ENCODE data around the gene FOXP1. TPM values are rescaled to one million over a fixed set of nuclear protein-coding genes. Genes with fewer than 3 reads are reported as not detected.
A peak's percentile ranks its signal among the peaks of the same experiment; 100 is the strongest.

FOXP1 gene
- total and polyA plus RNA-seq, 9 of the 15 experiments (the other 6 are each of a cell fraction or from before 2014, with no cell fraction given), result 7.7 to 34.5 (median 13.7) TPM

DNA sequence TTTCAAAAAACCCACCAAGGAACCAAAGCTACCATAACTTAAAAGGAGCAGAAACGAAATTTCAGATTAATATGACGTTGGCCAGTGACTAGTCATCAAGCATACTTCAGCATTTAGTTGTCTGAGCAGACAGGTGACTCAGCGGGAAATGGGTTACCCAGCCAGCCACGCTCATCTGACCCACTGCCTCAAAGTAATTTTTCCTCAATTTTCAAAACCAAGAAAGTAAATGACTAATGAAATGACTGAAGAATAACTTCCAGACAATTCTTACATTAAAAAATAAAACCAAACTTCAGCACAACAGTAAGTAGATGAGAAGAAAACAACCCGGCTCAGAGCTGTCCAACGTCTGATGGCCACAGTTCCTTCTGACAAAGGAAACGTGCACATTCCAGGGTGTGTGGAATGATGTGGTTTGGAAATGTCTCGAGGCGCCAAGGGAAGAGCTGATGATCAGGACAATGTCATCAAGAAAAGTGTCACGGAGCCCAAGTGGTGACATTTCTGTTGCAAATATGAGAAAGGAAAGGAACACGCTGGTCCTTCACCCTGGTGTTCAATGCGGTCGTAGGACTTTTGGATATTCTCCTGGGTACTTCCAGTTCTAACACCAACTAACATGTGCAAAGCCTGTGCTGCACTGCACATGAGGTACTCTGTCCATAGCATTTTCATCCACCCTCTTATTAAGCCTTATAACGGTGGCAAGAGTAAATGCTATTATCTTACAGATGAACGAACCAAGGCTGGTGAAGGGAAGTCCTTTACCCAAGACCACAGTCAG is 79.1 kb downstream of the FOXP1 start (continued):
- TF ChIP-seq, protein P1, sequence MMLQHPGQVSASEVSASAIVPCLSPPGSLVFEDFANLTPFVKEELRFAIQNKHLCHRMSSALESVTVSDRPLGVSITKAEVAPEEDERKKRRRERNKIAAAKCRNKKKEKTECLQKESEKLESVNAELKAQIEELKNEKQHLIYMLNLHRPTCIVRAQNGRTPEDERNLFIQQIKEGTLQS (IDR thresholded peaks at IDR 0.05), result peak; percentile 72
- TF ChIP-seq, protein P1 (CRISPR knock-in tag; conservative IDR thresholded peaks at IDR 0.05), result no peak
- no peak for TF ChIP-seq ZNF431 (CRISPR knock-in tag; IDR thresholded peaks at IDR 0.05)
- no peak for TF ChIP-seq SUPT5H (IDR thresholded peaks at IDR 0.05)
- TF ChIP-seq DPF2 (IDR thresholded peaks at IDR 0.05), result peak; percentile 61
- no peak for TF ChIP-seq ZNF146 (CRISPR knock-in tag; IDR thresholded peaks at IDR 0.05; ENCODE audit: unreplicated experiment)
- TF ChIP-seq, protein P2, sequence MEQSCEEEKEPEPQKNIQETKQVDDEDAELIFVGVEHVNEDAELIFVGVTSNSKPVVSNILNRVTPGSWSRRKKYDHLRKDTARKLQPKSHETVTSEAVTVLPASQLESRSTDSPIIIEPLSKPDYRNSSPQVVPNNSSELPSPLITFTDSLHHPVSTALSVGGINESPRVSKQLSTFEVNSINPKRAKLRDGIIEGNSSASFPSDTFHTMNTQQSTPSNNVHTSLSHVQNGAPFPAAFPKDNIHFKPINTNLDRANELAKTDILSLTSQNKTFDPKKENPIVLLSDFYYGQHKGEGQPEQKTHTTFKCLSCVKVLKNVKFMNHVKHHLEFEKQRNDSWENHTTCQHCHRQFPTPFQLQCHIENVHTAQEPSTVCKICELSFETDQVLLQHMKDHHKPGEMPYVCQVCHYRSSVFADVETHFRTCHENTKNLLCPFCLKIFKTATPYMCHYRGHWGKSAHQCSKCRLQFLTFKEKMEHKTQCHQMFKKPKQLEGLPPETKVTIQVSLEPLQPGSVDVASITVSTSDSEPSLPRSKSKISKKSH (CRISPR knock-in tag; IDR thresholded peaks at IDR 0.05), result no peak
- TF ChIP-seq BACH1 (tag; IDR thresholded peaks at IDR 0.05), result peak; percentile 58; the same call in 1 of the 2 replicates
- no peak for TF ChIP-seq THRAP3 (IDR thresholded peaks at IDR 0.05; ENCODE audit: borderline replicate concordance)
- TF ChIP-seq JUND (IDR thresholded peaks at IDR 0.05; ENCODE audit: borderline replicate concordance, low read depth, low read length), result peak; percentile 49; the same call in 1 of the 2 replicates
- 0 out of 3 replicates have a peak, but pooled peaks have one; percentile 20 for TF ChIP-seq JUND (tag; IDR thresholded peaks at IDR 0.05; ENCODE audit: borderline replicate concordance, low read depth, low read length)
- TF ChIP-seq C11orf30 (IDR thresholded peaks at IDR 0.05; ENCODE audit: low read depth), result peak; percentile 90
- TF ChIP-seq NFE2 (IDR thresholded peaks at IDR 0.05; ENCODE audit: low read depth), result peak; percentile 92
- peak; percentile 78 for TF ChIP-seq MAFF (IDR thresholded peaks at IDR 0.05; ENCODE audit: low read length)
- no peak for TF ChIP-seq SAFB2 (IDR thresholded peaks at IDR 0.05; ENCODE audit: borderline replicate concordance, low read depth, low read length, severe bottlenecking)
- TF ChIP-seq, protein P3, sequence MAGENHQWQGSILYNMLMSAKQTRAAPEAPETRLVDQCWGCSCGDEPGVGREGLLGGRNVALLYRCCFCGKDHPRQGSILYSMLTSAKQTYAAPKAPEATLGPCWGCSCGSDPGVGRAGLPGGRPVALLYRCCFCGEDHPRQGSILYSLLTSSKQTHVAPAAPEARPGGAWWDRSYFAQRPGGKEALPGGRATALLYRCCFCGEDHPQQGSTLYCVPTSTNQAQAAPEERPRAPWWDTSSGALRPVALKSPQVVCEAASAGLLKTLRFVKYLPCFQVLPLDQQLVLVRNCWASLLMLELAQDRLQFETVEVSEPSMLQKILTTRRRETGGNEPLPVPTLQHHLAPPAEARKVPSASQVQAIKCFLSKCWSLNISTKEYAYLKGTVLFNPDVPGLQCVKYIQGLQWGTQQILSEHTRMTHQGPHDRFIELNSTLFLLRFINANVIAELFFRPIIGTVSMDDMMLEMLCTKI (IDR thresholded peaks at IDR 0.05; ENCODE audit: partially characterized antibody), result no peak
- TF ChIP-seq FOSL1 (tag; conservative IDR thresholded peaks at IDR 0.05), result peak; percentile 64
- TF ChIP-seq FOXP1 (CRISPR knock-in tag; IDR thresholded peaks at IDR 0.05), result no peak
- peak; percentile 37; the same call in 1 of the 2 replicates for TF ChIP-seq SMARCA4 (IDR thresholded peaks at IDR 0.05)
- 0 out of 2 replicates have a peak, but pooled peaks have one; percentile 6 for TF ChIP-seq PKNOX1 (IDR thresholded peaks at IDR 0.05)
- TF ChIP-seq MAFK (IDR thresholded peaks at IDR 0.05; ENCODE audit: low read length), result peak; percentile 81
- TF ChIP-seq ZNF212 (CRISPR knock-in tag; IDR thresholded peaks at IDR 0.05), result no peak
- TF ChIP-seq ESRRB (CRISPR knock-in tag; IDR thresholded peaks at IDR 0.05; ENCODE audit: borderline replicate concordance), result no peak
